ENCODE measurements around the gene WDR20.

The WDR20 gene

GRCh38 chr14:102248121-102248520 lies 108.4 kb downstream of the WDR20 start:
- no peak overlapping the region for H2BK12ac ChIP-seq (ENCODE audit: low read length in 2 of 2)
- peak; percentile 19 for DNase-seq
- no peak overlapping the region for H3K4ac ChIP-seq (ENCODE audit: low read depth in 1 of 2, low read length in 2 of 2)
- no peak overlapping the region for H4K8ac ChIP-seq (ENCODE audit: low read length)
- no peak overlapping the region for H2AFZ ChIP-seq (ENCODE audit: low read depth, low read length)
- peaks cover 5 to 14% of the 10 kb centered on the region in 2 experiments for H3K36me3 ChIP-seq (ENCODE audit: control insufficient read depth in 1 of 2, insufficient read depth in 2 of 2, low read depth in 1 of 2, low read length in 2 of 2)
- no peak overlapping the region for H3K4me3 ChIP-seq (ENCODE audit: insufficient read depth in 1 of 2, low read depth in 1 of 2, low read length in 2 of 2)
- H3K23ac ChIP-seq (ENCODE audit: low read length in 2 of 2) = no peak overlapping the region
- no peaks in the 10 kb centered on the region for H3K27me3 ChIP-seq (ENCODE audit: control insufficient read depth in 1 of 2, insufficient read depth in 1 of 2, low read length in 2 of 2)
- peak overlapping the region; percentile 44 for H2AK5ac ChIP-seq (ENCODE audit: low read length, severe bottlenecking)
- no peak overlapping the region for H2BK15ac ChIP-seq (ENCODE audit: low read depth, poor library complexity, severe bottlenecking)
- no peak overlapping the region for H3K9ac ChIP-seq (ENCODE audit: low read length)
- H3K14ac ChIP-seq (ENCODE audit: low read length in 2 of 2) = no peak overlapping the region
- no peak overlapping the region for H3K27ac ChIP-seq (ENCODE audit: low read length, poor library complexity, severe bottlenecking)
- 42% methylated on average over 8 of the region's 8 CpGs for WGBS
- H3K18ac ChIP-seq (ENCODE audit: low read depth in 1 of 2, low read length in 2 of 2) = no peak overlapping the region
- H2BK5ac ChIP-seq (ENCODE audit: low read depth, low read length, poor library complexity, severe bottlenecking) = no peak overlapping the region
- H3K4me1 ChIP-seq (ENCODE audit: control insufficient read depth, insufficient read depth, low read depth, low read length) = peaks cover 12% of the 10 kb centered on the region
- H3K4me2 ChIP-seq (ENCODE audit: low read length, poor library complexity, severe bottlenecking) = no peak overlapping the region
- H3K9me3 ChIP-seq (ENCODE audit: control insufficient read depth, low read length) = no peaks in the 10 kb centered on the region
- peaks cover 7% of the 10 kb centered on the region for H3K79me1 ChIP-seq (replicated peaks; ENCODE audit: low read length, poor library complexity, severe bottlenecking)
- H2BK120ac ChIP-seq (ENCODE audit: low read depth, low read length) = no peak overlapping the region
- H4K91ac ChIP-seq (ENCODE audit: low read length) = no peak overlapping the region

GRCh38 chr14:102249041-102249440 lies 109.3 kb downstream of the WDR20 start:
- H2AFZ ChIP-seq (ENCODE audit: low read depth, low read length) = no peak overlapping the region
- no peak overlapping the region for H2BK120ac ChIP-seq (ENCODE audit: low read depth, low read length)
- H3K9ac ChIP-seq (ENCODE audit: low read length) = no peak overlapping the region
- H3K4ac ChIP-seq (ENCODE audit: low read depth in 1 of 2, low read length in 2 of 2) = no peak overlapping the region
- H3K23ac ChIP-seq (ENCODE audit: low read length in 2 of 2) = no peak overlapping the region
- H3K27ac ChIP-seq (ENCODE audit: low read length, poor library complexity, severe bottlenecking) = peak overlapping the region; percentile 2
- no peaks in the 10 kb centered on the region for H3K27me3 ChIP-seq (ENCODE audit: control insufficient read depth in 1 of 2, insufficient read depth in 1 of 2, low read length in 2 of 2)
- H4K8ac ChIP-seq (ENCODE audit: low read length) = no peak overlapping the region
- H2BK12ac ChIP-seq (ENCODE audit: low read length in 2 of 2) = no peak overlapping the region
- peak overlapping the region in 1 of 2 experiments; percentile 31 for H3K18ac ChIP-seq (ENCODE audit: low read depth in 1 of 2, low read length in 2 of 2)
- H3K14ac ChIP-seq (ENCODE audit: low read length in 2 of 2) = no peak overlapping the region
- H3K4me1 ChIP-seq (ENCODE audit: control insufficient read depth, insufficient read depth, low read depth, low read length) = peaks cover 12% of the 10 kb centered on the region
- 68% methylated on average over 12 of the region's 12 CpGs for WGBS
- no peak overlapping the region for H3K4me2 ChIP-seq (ENCODE audit: low read length, poor library complexity, severe bottlenecking)
- H4K91ac ChIP-seq (ENCODE audit: low read length) = no peak overlapping the region
- no peaks in the 10 kb centered on the region for H3K9me3 ChIP-seq (ENCODE audit: control insufficient read depth, low read length)
- no peak overlapping the region for H2AK5ac ChIP-seq (ENCODE audit: low read length, severe bottlenecking)
- peak; percentile 90 for DNase-seq
- H3K4me3 ChIP-seq (ENCODE audit: insufficient read depth in 1 of 2, low read depth in 1 of 2, low read length in 2 of 2) = no peak overlapping the region
- no peak overlapping the region for H2BK5ac ChIP-seq (ENCODE audit: low read depth, low read length, poor library complexity, severe bottlenecking)
- H3K79me1 ChIP-seq (replicated peaks; ENCODE audit: low read length, poor library complexity, severe bottlenecking) = peaks cover 7% of the 10 kb centered on the region
- H2BK15ac ChIP-seq (ENCODE audit: low read depth, poor library complexity, severe bottlenecking) = no peak overlapping the region
- peaks cover 5 to 15% of the 10 kb centered on the region in 2 experiments for H3K36me3 ChIP-seq (ENCODE audit: control insufficient read depth in 1 of 2, insufficient read depth in 2 of 2, low read depth in 1 of 2, low read length in 2 of 2)

- Histone ChIP-seq H3K18ac (ENCODE audit: low read depth in 1 of 2, low read length in 2 of 2) (no peak overlapping the region), H2BK120ac (ENCODE audit: low read depth, low read length) (no peak overlapping the region), H3K79me1 (replicated peaks; ENCODE audit: low read length, poor library complexity, severe bottlenecking) (peaks cover 7% of the 10 kb centered on the region), H2AK5ac (ENCODE audit: low read length, severe bottlenecking) (peak overlapping the region; percentile 96), H2AFZ (ENCODE audit: low read depth, low read length) (no peak overlapping the region), H3K36me3 (ENCODE audit: control insufficient read depth in 1 of 2, insufficient read depth in 2 of 2, low read depth in 1 of 2, low read length in 2 of 2) (peaks cover 5 to 15% of the 10 kb centered on the region in 2 experiments), H3K27me3 (ENCODE audit: control insufficient read depth in 1 of 2, insufficient read depth in 1 of 2, low read length in 2 of 2) (no peaks in the 10 kb centered on the region), H4K91ac (ENCODE audit: low read length) (peak overlapping the region; percentile 25), H3K4me3 (ENCODE audit: insufficient read depth in 1 of 2, low read depth in 1 of 2, low read length in 2 of 2) (no peak overlapping the region), H4K8ac (ENCODE audit: low read length) (no peak overlapping the region), H2BK5ac (ENCODE audit: low read depth, low read length, poor library complexity, severe bottlenecking) (peak overlapping the region; percentile 53), H3K9ac (ENCODE audit: low read length) (no peak overlapping the region), H3K4me1 (ENCODE audit: control insufficient read depth, insufficient read depth, low read depth, low read length) (peaks cover 15% of the 10 kb centered on the region), H3K4me2 (ENCODE audit: low read length, poor library complexity, severe bottlenecking) (no peak overlapping the region), H3K27ac (ENCODE audit: low read length, poor library complexity, severe bottlenecking) (peak overlapping the region; percentile 35), H3K14ac (ENCODE audit: low read length in 2 of 2) (peak overlapping the region in 1 of 2 experiments; percentile 81), H3K23ac (ENCODE audit: low read length in 2 of 2) (no peak overlapping the region), H2BK15ac (ENCODE audit: low read depth, poor library complexity, severe bottlenecking) (no peak overlapping the region), H3K4ac (ENCODE audit: low read depth in 1 of 2, low read length in 2 of 2) (no peak overlapping the region), H3K9me3 (ENCODE audit: control insufficient read depth, low read length) (no peaks in the 10 kb centered on the region), H2BK12ac (ENCODE audit: low read length in 2 of 2) (peak overlapping the region in 1 of 2 experiments; percentile 64)
- DNase-seq = no peak
- 97% methylated on average over 5 of the region's 6 CpGs for WGBS
These were observed 110.3 kb downstream of the WDR20 start for GRCh38 chr14:102249981-102250380.

GRCh38 chr14:102250636-102251035 lies 110.9 kb downstream of the WDR20 start:
- Histone ChIP-seq H2BK5ac (ENCODE audit: low read depth, low read length, poor library complexity, severe bottlenecking) (no peak overlapping the region), H3K27ac (ENCODE audit: low read length, poor library complexity, severe bottlenecking) (no peak overlapping the region), H3K79me1 (replicated peaks; ENCODE audit: low read length, poor library complexity, severe bottlenecking) (peaks cover 7% of the 10 kb centered on the region), H3K9me3 (ENCODE audit: control insufficient read depth, low read length) (no peaks in the 10 kb centered on the region), H3K4me1 (ENCODE audit: control insufficient read depth, insufficient read depth, low read depth, low read length) (peaks cover 18% of the 10 kb centered on the region), H3K14ac (ENCODE audit: low read length in 2 of 2) (no peak overlapping the region), H3K36me3 (ENCODE audit: control insufficient read depth in 1 of 2, insufficient read depth in 2 of 2, low read depth in 1 of 2, low read length in 2 of 2) (peaks cover 5 to 13% of the 10 kb centered on the region in 2 experiments), H3K18ac (ENCODE audit: low read depth in 1 of 2, low read length in 2 of 2) (no peak overlapping the region), H2AFZ (ENCODE audit: low read depth, low read length) (no peak overlapping the region), H3K23ac (ENCODE audit: low read length in 2 of 2) (no peak overlapping the region), H4K91ac (ENCODE audit: low read length) (no peak overlapping the region), H3K9ac (ENCODE audit: low read length) (no peak overlapping the region), H4K8ac (ENCODE audit: low read length) (no peak overlapping the region), H3K4me2 (ENCODE audit: low read length, poor library complexity, severe bottlenecking) (no peak overlapping the region), H2BK15ac (ENCODE audit: low read depth, poor library complexity, severe bottlenecking) (no peak overlapping the region), H3K4ac (ENCODE audit: low read depth in 1 of 2, low read length in 2 of 2) (no peak overlapping the region), H2BK120ac (ENCODE audit: low read depth, low read length) (no peak overlapping the region), H2AK5ac (ENCODE audit: low read length, severe bottlenecking) (peak overlapping the region; percentile 50), H3K27me3 (ENCODE audit: control insufficient read depth in 1 of 2, insufficient read depth in 1 of 2, low read length in 2 of 2) (no peaks in the 10 kb centered on the region), H2BK12ac (ENCODE audit: low read length in 2 of 2) (no peak overlapping the region), H3K4me3 (ENCODE audit: insufficient read depth in 1 of 2, low read depth in 1 of 2, low read length in 2 of 2) (no peak overlapping the region)
- no peak for DNase-seq
- WGBS = 97% methylated on average over 15 of the region's 15 CpGs
